ENCODE measurements around the gene NOSIP.

- TF ChIP-seq, protein P1, sequence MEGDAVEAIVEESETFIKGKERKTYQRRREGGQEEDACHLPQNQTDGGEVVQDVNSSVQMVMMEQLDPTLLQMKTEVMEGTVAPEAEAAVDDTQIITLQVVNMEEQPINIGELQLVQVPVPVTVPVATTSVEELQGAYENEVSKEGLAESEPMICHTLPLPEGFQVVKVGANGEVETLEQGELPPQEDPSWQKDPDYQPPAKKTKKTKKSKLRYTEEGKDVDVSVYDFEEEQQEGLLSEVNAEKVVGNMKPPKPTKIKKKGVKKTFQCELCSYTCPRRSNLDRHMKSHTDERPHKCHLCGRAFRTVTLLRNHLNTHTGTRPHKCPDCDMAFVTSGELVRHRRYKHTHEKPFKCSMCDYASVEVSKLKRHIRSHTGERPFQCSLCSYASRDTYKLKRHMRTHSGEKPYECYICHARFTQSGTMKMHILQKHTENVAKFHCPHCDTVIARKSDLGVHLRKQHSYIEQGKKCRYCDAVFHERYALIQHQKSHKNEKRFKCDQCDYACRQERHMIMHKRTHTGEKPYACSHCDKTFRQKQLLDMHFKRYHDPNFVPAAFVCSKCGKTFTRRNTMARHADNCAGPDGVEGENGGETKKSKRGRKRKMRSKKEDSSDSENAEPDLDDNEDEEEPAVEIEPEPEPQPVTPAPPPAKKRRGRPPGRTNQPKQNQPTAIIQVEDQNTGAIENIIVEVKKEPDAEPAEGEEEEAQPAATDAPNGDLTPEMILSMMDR (conservative IDR thresholded peaks at IDR 0.05; ENCODE audit: low read depth, low read length), result no peak
- TF ChIP-seq POLR2A (IDR thresholded peaks at IDR 0.05; ENCODE audit: low read depth, low read length) (no peak), SMC3 (IDR thresholded peaks at IDR 0.05; ENCODE audit: low read depth, low read length) (no peak), RAD21 (IDR thresholded peaks at IDR 0.05; ENCODE audit: low read length) (no peak), CEBPB (IDR thresholded peaks at IDR 0.05; ENCODE audit: low read depth, low read length) (no peak), NFE2L2 (IDR thresholded peaks at IDR 0.05; ENCODE audit: low read depth, low read length) (no peak), RFX5 (IDR thresholded peaks at IDR 0.05; ENCODE audit: low read depth, low read length) (no peak)
These were observed 9.2 kb downstream of the NOSIP start for GRCh38 chr19:49570997-49571676.

Data from IMR-90 (cell line).